Measurements from ENCODE around the gene CAPN6.

The CAPN6 gene, protein sequence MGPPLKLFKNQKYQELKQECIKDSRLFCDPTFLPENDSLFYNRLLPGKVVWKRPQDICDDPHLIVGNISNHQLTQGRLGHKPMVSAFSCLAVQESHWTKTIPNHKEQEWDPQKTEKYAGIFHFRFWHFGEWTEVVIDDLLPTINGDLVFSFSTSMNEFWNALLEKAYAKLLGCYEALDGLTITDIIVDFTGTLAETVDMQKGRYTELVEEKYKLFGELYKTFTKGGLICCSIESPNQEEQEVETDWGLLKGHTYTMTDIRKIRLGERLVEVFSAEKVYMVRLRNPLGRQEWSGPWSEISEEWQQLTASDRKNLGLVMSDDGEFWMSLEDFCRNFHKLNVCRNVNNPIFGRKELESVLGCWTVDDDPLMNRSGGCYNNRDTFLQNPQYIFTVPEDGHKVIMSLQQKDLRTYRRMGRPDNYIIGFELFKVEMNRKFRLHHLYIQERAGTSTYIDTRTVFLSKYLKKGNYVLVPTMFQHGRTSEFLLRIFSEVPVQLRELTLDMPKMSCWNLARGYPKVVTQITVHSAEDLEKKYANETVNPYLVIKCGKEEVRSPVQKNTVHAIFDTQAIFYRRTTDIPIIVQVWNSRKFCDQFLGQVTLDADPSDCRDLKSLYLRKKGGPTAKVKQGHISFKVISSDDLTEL

GRCh38 chrX:111270339-111270738, at the start of gene CAPN6:
TSS of gene CAPN6 (minus strand) at chrX:111270483. CDS start at chrX:111263936, 6,547 bp downstream.
- Mint-ChIP-seq H3K4me3 (no peak within 1 kb of the TSS), H3K27ac (no peak within 1 kb of the TSS), H3K4me1 (no peaks in the 10 kb centered on the region), H3K27me3 (no peaks in the 10 kb centered on the region), H3K36me3 (ENCODE audit: low read depth) (no peaks in the 10 kb centered on the region), H3K9me3 (no peaks in the 10 kb centered on the region)
- ATAC-seq (no peak), DNase-seq (no peak)

- no peak overlapping the region for H3K4me3 Mint-ChIP-seq
- ATAC-seq (no peak), DNase-seq (no peak)
- H3K27ac Mint-ChIP-seq: no peak overlapping the region
- no peaks in the 10 kb centered on the region for H3K27me3 Mint-ChIP-seq
- no peaks in the 10 kb centered on the region for H3K4me1 Mint-ChIP-seq
- H3K9me3 Mint-ChIP-seq: no peaks in the 10 kb centered on the region
- no peaks in the 10 kb centered on the region for H3K36me3 Mint-ChIP-seq (ENCODE audit: low read depth)
These were observed 49.2 kb upstream of the CAPN6 start for GRCh38 chrX:111319451-111319850.

- Mint-ChIP-seq H3K27ac (no peak overlapping the region), H3K9me3 (no peaks in the 10 kb centered on the region), H3K27me3 (no peaks in the 10 kb centered on the region), H3K36me3 (ENCODE audit: low read depth) (no peaks in the 10 kb centered on the region), H3K4me3 (no peak overlapping the region), H3K4me1 (no peaks in the 10 kb centered on the region)
- no peak for ATAC-seq
- no peak for DNase-seq
These were observed 48.6 kb upstream of the CAPN6 start for GRCh38 chrX:111318901-111319300.

DNA sequence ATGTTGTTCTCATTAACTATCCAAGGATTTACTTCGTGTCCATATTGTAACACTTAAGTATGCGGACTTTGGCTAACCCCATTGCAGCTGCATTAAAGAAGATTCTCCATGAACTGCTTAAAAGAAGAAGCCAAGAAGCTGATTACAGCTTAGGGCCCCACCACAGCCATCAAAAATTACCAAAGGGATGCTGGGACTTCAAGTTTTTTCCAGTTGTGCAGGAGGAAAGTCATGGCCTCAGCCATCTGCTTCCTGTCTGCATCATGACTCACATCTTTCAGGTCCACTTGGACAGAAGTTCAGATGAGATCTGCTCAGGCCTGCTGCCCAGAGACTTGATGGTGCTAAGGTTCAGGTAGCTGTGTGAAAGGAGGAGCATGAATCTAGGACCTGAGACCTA, 38.8 kb upstream of the CAPN6 start:
- H3K27me3 Mint-ChIP-seq: no peaks in the 10 kb centered on the region
- H3K4me3 Mint-ChIP-seq: no peak overlapping the region
- ATAC-seq (no peak), DNase-seq (no peak)
- no peak overlapping the region for H3K27ac Mint-ChIP-seq
- no peaks in the 10 kb centered on the region for H3K4me1 Mint-ChIP-seq
- no peaks in the 10 kb centered on the region for H3K36me3 Mint-ChIP-seq (ENCODE audit: low read depth)
- H3K9me3 Mint-ChIP-seq: no peaks in the 10 kb centered on the region

DNA sequence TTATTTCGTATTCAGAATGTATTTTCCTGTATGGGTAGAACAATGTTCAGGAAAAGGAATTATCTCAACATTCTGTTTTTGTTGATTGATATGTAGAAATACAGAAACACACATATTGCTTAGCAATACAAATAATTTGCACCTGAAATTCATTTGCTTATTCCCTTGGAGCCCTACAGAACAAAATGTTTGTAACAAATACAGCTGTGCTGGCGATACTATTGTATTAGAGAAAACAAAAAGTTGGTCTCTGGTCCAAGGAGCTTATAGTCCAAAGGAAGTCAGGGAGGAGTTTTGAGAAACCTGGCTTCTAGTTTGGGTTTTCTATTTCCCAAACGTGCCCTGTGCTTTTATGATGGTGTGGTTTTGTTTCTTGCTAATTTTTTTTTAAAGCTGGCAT, 37.8 kb upstream of the CAPN6 start:
- no peaks in the 10 kb centered on the region for H3K9me3 Mint-ChIP-seq
- H3K4me3 Mint-ChIP-seq: no peak overlapping the region
- H3K27me3 Mint-ChIP-seq: no peaks in the 10 kb centered on the region
- no peak overlapping the region for H3K27ac Mint-ChIP-seq
- no peaks in the 10 kb centered on the region for H3K4me1 Mint-ChIP-seq
- DNase-seq (no peak), ATAC-seq (no peak)
- H3K36me3 Mint-ChIP-seq (ENCODE audit: low read depth): no peaks in the 10 kb centered on the region

DNA sequence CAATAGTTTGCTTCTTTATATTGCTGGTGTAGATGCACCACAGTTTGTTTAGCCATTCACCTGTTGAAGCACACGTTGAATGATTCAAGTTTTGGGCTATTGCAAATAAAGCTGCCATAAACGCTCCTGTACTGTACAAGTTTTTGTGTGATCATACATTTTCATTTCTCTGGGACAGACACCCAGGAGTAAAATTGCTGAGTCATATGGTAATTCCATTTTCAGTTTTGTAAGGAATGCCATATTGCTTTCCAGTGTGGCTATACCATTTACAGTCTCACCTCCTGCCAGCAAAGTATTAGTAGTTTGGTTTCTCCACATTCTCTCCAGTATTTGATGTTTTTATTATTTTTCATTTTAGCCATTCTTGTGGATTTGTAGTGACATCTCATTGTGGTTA, 32.0 kb upstream of the CAPN6 start:
- H3K27me3 Mint-ChIP-seq: no peaks in the 10 kb centered on the region
- no peaks in the 10 kb centered on the region for H3K36me3 Mint-ChIP-seq (ENCODE audit: low read depth)
- no peak overlapping the region for H3K27ac Mint-ChIP-seq

DNA sequence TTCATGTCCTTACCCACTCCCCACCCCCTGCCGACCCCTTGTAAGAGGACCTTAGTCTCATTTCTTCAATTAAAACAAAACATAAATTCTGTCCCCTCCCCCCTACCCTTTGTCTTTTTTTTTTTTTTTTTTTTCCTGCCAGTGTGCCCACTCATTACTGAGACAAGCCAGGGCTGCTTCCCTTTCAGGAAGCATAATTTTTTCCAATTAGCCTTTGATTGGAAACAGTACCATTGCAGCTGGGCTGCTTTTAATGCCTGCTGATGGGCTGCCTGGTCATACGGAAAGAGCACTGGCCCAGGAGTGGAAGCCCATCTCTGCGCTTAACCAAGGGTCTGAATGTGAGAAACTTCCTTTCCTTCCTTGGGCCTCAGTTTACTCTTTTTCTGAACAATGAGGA, 18.6 kb upstream of the CAPN6 start:
- H3K4me1 Mint-ChIP-seq: no peaks in the 10 kb centered on the region
- H3K36me3 Mint-ChIP-seq (ENCODE audit: low read depth): no peaks in the 10 kb centered on the region
- DNase-seq (no peak), ATAC-seq (no peak)
- H3K27me3 Mint-ChIP-seq: peaks cover 2% of the 10 kb centered on the region
- no peak overlapping the region for H3K27ac Mint-ChIP-seq
- H3K9me3 Mint-ChIP-seq: no peaks in the 10 kb centered on the region
- H3K4me3 Mint-ChIP-seq: no peak overlapping the region

More for the DNA sequence above, 32.0 kb upstream of the CAPN6 start:
- ATAC-seq: no peak
- no peaks in the 10 kb centered on the region for H3K4me1 Mint-ChIP-seq
- no peak overlapping the region for H3K4me3 Mint-ChIP-seq
- no peaks in the 10 kb centered on the region for H3K9me3 Mint-ChIP-seq
- DNase-seq: no peak

GRCh38 chrX:111284631-111285293, 14.5 kb upstream of the CAPN6 start:
- no peak for ATAC-seq
- Mint-ChIP-seq H3K27me3 (no peaks in the 10 kb centered on the region), H3K9me3 (no peaks in the 10 kb centered on the region), H3K36me3 (ENCODE audit: low read depth) (no peaks in the 10 kb centered on the region), H3K27ac (no peak overlapping the region), H3K4me3 (no peak overlapping the region), H3K4me1 (no peaks in the 10 kb centered on the region)
- no peak for DNase-seq

DNA sequence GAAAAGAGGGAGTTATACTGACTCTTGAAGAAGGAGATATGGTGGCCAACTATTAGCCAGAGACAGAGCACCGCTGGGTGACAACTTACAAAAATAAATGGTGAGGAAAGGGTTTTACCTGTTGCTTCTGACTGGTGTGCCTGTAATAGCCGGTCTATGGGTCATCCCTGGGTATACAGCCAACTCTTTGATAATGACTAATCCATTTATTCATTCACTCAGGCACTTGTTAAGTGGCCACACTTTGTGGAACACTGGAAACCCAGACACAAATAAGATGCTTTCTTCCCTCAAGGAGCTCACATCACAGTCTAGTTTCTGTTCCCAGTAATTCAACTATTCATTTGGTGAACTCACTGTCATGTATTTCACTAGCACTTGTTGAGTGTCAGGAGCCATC, 13.2 kb upstream of the CAPN6 start:
- Mint-ChIP-seq H3K36me3 (ENCODE audit: low read depth) (no peaks in the 10 kb centered on the region), H3K27ac (no peak overlapping the region), H3K27me3 (no peaks in the 10 kb centered on the region), H3K9me3 (no peaks in the 10 kb centered on the region), H3K4me1 (no peaks in the 10 kb centered on the region), H3K4me3 (no peak overlapping the region)
- no peak for DNase-seq
- ATAC-seq: no peak

GRCh38 chrX:111282991-111283390, 12.7 kb upstream of the CAPN6 start:
- H3K4me3 Mint-ChIP-seq: no peak overlapping the region
- DNase-seq (no peak), ATAC-seq (no peak)
- H3K9me3 Mint-ChIP-seq: no peaks in the 10 kb centered on the region
- H3K4me1 Mint-ChIP-seq: no peaks in the 10 kb centered on the region
- H3K27me3 Mint-ChIP-seq: no peaks in the 10 kb centered on the region
- H3K36me3 Mint-ChIP-seq (ENCODE audit: low read depth): no peaks in the 10 kb centered on the region
- no peak overlapping the region for H3K27ac Mint-ChIP-seq

DNA sequence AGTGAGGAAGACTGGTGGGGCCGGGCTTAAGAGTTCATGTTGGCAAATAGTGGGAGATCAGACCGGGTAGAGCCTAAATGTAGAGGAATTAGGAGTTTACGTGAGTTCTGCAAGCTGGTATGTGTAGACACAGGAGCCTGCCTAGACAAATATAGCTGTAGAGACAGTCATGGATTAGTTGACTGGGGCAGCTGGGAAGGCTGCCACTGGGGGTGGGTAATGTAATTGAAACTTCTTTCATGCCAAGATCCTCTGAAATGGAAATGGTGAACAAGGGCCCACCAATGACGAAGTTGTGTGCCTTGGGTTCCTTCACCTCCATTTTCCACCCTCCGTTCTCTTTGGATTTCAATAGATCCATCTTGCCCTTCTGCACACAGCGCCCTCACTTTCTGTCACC, 11.9 kb upstream of the CAPN6 start:
- Mint-ChIP-seq H3K36me3 (ENCODE audit: low read depth) (no peaks in the 10 kb centered on the region), H3K27ac (no peak overlapping the region), H3K4me3 (no peak overlapping the region), H3K9me3 (no peaks in the 10 kb centered on the region), H3K4me1 (no peaks in the 10 kb centered on the region), H3K27me3 (no peaks in the 10 kb centered on the region)
- DNase-seq (no peak), ATAC-seq (no peak)

DNA sequence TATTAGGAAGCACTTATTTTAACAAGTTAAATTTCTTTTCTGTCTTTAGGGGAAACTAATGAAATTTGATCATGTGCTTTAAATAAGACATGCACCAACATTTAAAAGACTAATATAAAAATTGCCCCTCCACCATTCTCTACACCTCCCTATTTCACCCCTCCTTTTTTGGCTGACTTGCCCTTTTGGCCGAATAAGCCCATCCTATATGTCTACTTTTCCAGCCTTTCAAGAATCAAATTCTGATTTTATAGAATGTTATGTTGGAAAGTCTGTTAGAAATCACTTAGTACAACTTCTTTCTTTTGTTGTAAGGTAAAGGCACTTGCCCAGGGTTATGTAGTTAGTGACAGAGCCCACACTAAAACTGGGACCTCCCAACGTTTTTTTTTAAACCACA, 1.8 kb downstream of the CAPN6 start:
- no peak overlapping the region for H3K4me3 Mint-ChIP-seq
- no peaks in the 10 kb centered on the region for H3K4me1 Mint-ChIP-seq
- no peak overlapping the region for H3K27ac Mint-ChIP-seq
- no peaks in the 10 kb centered on the region for H3K27me3 Mint-ChIP-seq
- no peak for ATAC-seq
- no peak for DNase-seq
- no peaks in the 10 kb centered on the region for H3K36me3 Mint-ChIP-seq (ENCODE audit: low read depth)
- no peaks in the 10 kb centered on the region for H3K9me3 Mint-ChIP-seq

- Mint-ChIP-seq H3K4me1 (no peaks in the 10 kb centered on the region), H3K27ac (no peak overlapping the region), H3K36me3 (ENCODE audit: low read depth) (no peaks in the 10 kb centered on the region), H3K4me3 (no peak overlapping the region), H3K27me3 (no peaks in the 10 kb centered on the region), H3K9me3 (no peaks in the 10 kb centered on the region)
- ATAC-seq (no peak), DNase-seq (no peak)
These were observed 4.8 kb downstream of the CAPN6 start for GRCh38 chrX:111265486-111265885.

- Mint-ChIP-seq H3K4me3 (no peak overlapping the region), H3K36me3 (ENCODE audit: low read depth) (no peaks in the 10 kb centered on the region), H3K9me3 (no peaks in the 10 kb centered on the region), H3K27me3 (no peaks in the 10 kb centered on the region), H3K4me1 (no peaks in the 10 kb centered on the region), H3K27ac (no peak overlapping the region)
- ATAC-seq: no peak
- no peak for DNase-seq
These were observed 5.9 kb downstream of the CAPN6 start for GRCh38 chrX:111264385-111264784.

DNA sequence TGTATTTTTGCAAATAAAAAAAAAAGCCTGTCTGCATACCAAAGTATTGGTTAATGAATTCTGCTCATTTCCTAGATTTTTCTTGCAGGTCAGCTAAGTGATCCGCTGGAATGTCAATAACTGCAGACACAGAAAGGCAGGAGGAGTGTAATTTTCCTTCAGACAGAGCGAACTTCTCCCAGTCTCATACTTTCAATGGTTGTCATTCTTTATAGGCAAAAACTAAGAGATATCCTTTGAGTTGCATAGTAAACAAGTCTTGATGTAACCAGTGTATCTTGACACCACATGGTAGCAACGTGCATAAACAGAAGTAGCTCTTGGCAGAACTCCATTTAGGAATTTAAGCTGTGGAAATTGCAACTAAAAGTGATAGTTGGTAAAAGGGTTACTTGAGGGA, 8.2 kb downstream of the CAPN6 start:
- Mint-ChIP-seq H3K4me1 (no peaks in the 10 kb centered on the region), H3K27ac (no peak overlapping the region), H3K4me3 (no peak overlapping the region), H3K9me3 (no peaks in the 10 kb centered on the region), H3K27me3 (no peaks in the 10 kb centered on the region), H3K36me3 (ENCODE audit: low read depth) (no peaks in the 10 kb centered on the region)
- DNase-seq (no peak), ATAC-seq (no peak)
